D721Med (cell line): Measurements from ENCODE around the gene SLC26A11.

Source experiments
- DNase-seq: peaks from one replicate; pipeline ENCODE4 v3.0.0; 2011; ENCODE audit warnings: low spot score; ENCODE audit not compliant: insufficient read length
- FAIRE-seq: peaks from 2 replicates; lab custom pipeline; 2011; peaks lifted over from hg19 to GRCh38; lab: Jason Lieb, UNC
- CTCF ChIP-seq: IDR thresholded peaks from 2 replicates; pipeline ENCODE4 v1.5.1; 2012; ENCODE audit warnings: mild to moderate bottlenecking, control low read depth; ENCODE audit not compliant: insufficient read depth; ENCODE audit errors: missing control alignments

Gene SLC26A11

GRCh38 chr17:80227666-80228065 lies 7.4 kb downstream of the SLC26A11 start:
- FAIRE-seq (no peak), DNase-seq (no peak)
- no peak for TF ChIP-seq CTCF

GRCh38 chr17:80228477-80228876 lies 8.2 kb downstream of the SLC26A11 start:
- no peak for TF ChIP-seq CTCF
- DNase-seq, result no peak
- no peak for FAIRE-seq

GRCh38 chr17:80229011-80229410 lies 8.8 kb downstream of the SLC26A11 start:
- DNase-seq (no peak), FAIRE-seq (no peak)
- no peak for TF ChIP-seq CTCF

- TF ChIP-seq CTCF, result no peak
- FAIRE-seq, result no peak
- DNase-seq, result no peak
Observed at GRCh38 chr17:80232438-80232837, 12.2 kb downstream of the SLC26A11 start.

GRCh38 chr17:80233202-80233601 lies 13.0 kb downstream of the SLC26A11 start:
- no peak for TF ChIP-seq CTCF
- no peak for FAIRE-seq

GRCh38 chr17:80236911-80237310 lies 16.7 kb downstream of the SLC26A11 start:
- TF ChIP-seq CTCF, result no peak
- no peak for DNase-seq
- no peak for FAIRE-seq

More at GRCh38 chr17:80233202-80233601, 13.0 kb downstream of the SLC26A11 start:
- DNase-seq, result no peak

GRCh38 chr17:80237386-80237785 lies 17.2 kb downstream of the SLC26A11 start:
- TF ChIP-seq CTCF, result no peak
- no peak for FAIRE-seq
- DNase-seq, result no peak
